Psoas muscle (tissue), 8 donors: ENCODE data around the gene COL17A1. TPM values are rescaled to one million over a fixed set of nuclear protein-coding genes. Genes with fewer than 3 reads are reported as not detected.

Experiments
- ATAC-seq, 4 donors: fragments of 200-7000 bp; cut with Tn5 transposase; one replicate each; pipeline ENCODE4 v1.9.1; 2020; ENCODE audit warnings: moderate library complexity in 3 of 4, mild to moderate bottlenecking in 2 of 4
- DNase-seq, 2 donors: peaks; one replicate each; pipeline ENCODE4 v3.0.0-alpha.2; 2020
- H3K27ac ChIP-seq: fragments of 200-600 bp; one replicate; pipeline ENCODE4 v1.8.0; 2022
- H3K27me3 ChIP-seq, 3 donors: fragments of 200-600 bp in 1 of 3; one replicate each; pipeline versions ENCODE4 v1.6.1 to v1.8.0; 2013 to 2022; ENCODE audit warnings: low read length in 2 of 3, mild to moderate bottlenecking in 2 of 3, moderate library complexity in 1 of 3; ENCODE audit not compliant: insufficient read depth in 3 of 3
- H3K36me3 ChIP-seq, 2 donors: fragments of 200-600 bp in 1 of 2; one replicate each; pipeline versions ENCODE4 v1.6.1 to v1.8.0; 2013 to 2022; ENCODE audit warnings: low read depth in 1 of 2, mild to moderate bottlenecking in 1 of 2, moderate library complexity in 1 of 2; ENCODE audit not compliant: insufficient read depth in 1 of 2
- H3K4me1 ChIP-seq: fragments of 200-600 bp; one replicate; pipeline ENCODE4 v1.8.0; 2022
- H3K4me3 ChIP-seq: fragments of 200-600 bp; one replicate; pipeline ENCODE4 v1.8.0; 2022; ENCODE audit warnings: mild to moderate bottlenecking
- H3K9me3 ChIP-seq: fragments of 200-600 bp; one replicate; pipeline ENCODE4 v1.8.0; 2022
- CTCF ChIP-seq: fragments of 200-600 bp; IDR thresholded peaks from one replicate; pipeline ENCODE4 v1.8.0; 2022; ENCODE audit warnings: antibody characterized with exemption
- WGBS, 3 donors: extraction: QIAGEN DNeasy Blood & Tissue Kit; methylation state at CpG; one replicate each; pipeline versions ENCODE4 v1.1.6 to v1.1.7; 2013; 5-methylcytosine and 5-hydroxymethylcytosine counted together
- intact Hi-C, 2 donors: fragments of 100-400 bp; cut with DNase I; formaldehyde crosslinking; loops; one replicate each; pipeline versions ENCODE4 v1.11.0 to v1.14.2; 2022
- polyA plus RNA-seq, 3 donors: library from polyadenylated mRNA; stranded (reverse); fragments of 200-250 nt; gene quantifications; one replicate each; pipeline ENCODE4 v1.2.3, GENCODE V29; 2013
- total RNA-seq, 4 donors: library from RNA; stranded (reverse); fragmentation: NEBNext Ultra II Directional in 2 of 4; extraction: Animal tissue kit (Norgen Biotek cat#: 25700) in 2 of 4; gene quantifications; one replicate each; pipeline versions ENCODE4 v1.2.1 to v1.2.4, GENCODE V29; 2021 to 2023
- donor health status: healthy with polysubstance abuse.
- donor health status: DM: no; HTN: no; CAD: no; lungs with moderate emphysema.
- donor health status: Bipolar disorder and iron deficiency.
- donor health status: healthy.
- donor health status: DM: yes; HTN: yes; CAD: no.
- donor health status: DM: no; HTN: no; CAD: no.
- donor health status: DM: no; HTN: no; CAD: no.
- donor health status: DM: yes; HTN: yes; CAD: no.

Gene COL17A1
- total and polyA plus RNA-seq, 7 donors = 0.01 to 0.18 (median 0.06) TPM; not detected in 3

- TF ChIP-seq CTCF = no peak
- ATAC-seq (no peak), DNase-seq (no peak)
- intact Hi-C loops = no loop called here
- no peaks in the 10 kb centered on the region for H3K27me3 ChIP-seq
- no peak overlapping the region for H3K4me3 ChIP-seq
- H3K9me3 ChIP-seq = no peaks in the 10 kb centered on the region
- H3K36me3 ChIP-seq = peaks cover under 1 to 66% of the 10 kb centered on the region in 2 donors
- 91 to 96% (median 92%) methylated on average over 2 of the region's 2 CpGs for WGBS, 3 donors
- H3K4me1 ChIP-seq = no peaks in the 10 kb centered on the region
- no peak overlapping the region for H3K27ac ChIP-seq
Measured at GRCh38 chr10:104014176-104014575, 71.5 kb downstream of the COL17A1 start.

- no peak for TF ChIP-seq CTCF
- peaks cover 0 to 66% of the 10 kb centered on the region in 2 donors for H3K36me3 ChIP-seq
- DNase-seq (no peak), ATAC-seq (no peak)
- intact Hi-C loops = no loop called here
- WGBS, 3 donors = 94 to 98% (median 97%) methylated on average over 4 of the region's 4 CpGs
- no peak overlapping the region for H3K27ac ChIP-seq
- no peaks in the 10 kb centered on the region for H3K27me3 ChIP-seq
- H3K4me3 ChIP-seq = no peak overlapping the region
- H3K4me1 ChIP-seq = no peaks in the 10 kb centered on the region
- H3K9me3 ChIP-seq = no peaks in the 10 kb centered on the region
Measured at GRCh38 chr10:104013489-104013888, 72.2 kb downstream of the COL17A1 start.

GRCh38 chr10:104011904-104012303, 73.8 kb downstream of the COL17A1 start:
- Histone ChIP-seq H3K9me3 (no peaks in the 10 kb centered on the region), H3K27me3 (no peaks in the 10 kb centered on the region), H3K36me3 (peaks cover 0 to 71% of the 10 kb centered on the region in 2 donors), H3K4me1 (no peaks in the 10 kb centered on the region), H3K4me3 (no peak overlapping the region), H3K27ac (no peak overlapping the region)
- ATAC-seq (no peak), DNase-seq (no peak)
- WGBS, 3 donors = 90 to 97% (median 94%) methylated on average over 2 of the region's 2 CpGs
- TF ChIP-seq CTCF = no peak
- intact Hi-C loops = no loop called here

- H3K27ac ChIP-seq = no peak overlapping the region
- 91 to 93% (median 93%) methylated on average over 8 of the region's 8 CpGs for WGBS, 3 donors
- ATAC-seq (no peak), DNase-seq (no peak)
- intact Hi-C loops = no loop called here
- peaks cover 6 to 98% of the 10 kb centered on the region in 2 donors for H3K36me3 ChIP-seq
- H3K4me1 ChIP-seq = no peaks in the 10 kb centered on the region
- H3K4me3 ChIP-seq = no peak overlapping the region
- H3K27me3 ChIP-seq = no peaks in the 10 kb centered on the region
- no peak for TF ChIP-seq CTCF
- H3K9me3 ChIP-seq = no peaks in the 10 kb centered on the region
Measured at GRCh38 chr10:104005172-104005863, 80.4 kb downstream of the COL17A1 start.

GRCh38 chr10:104002911-104003310, 82.8 kb downstream of the COL17A1 start:
- Histone ChIP-seq H3K27me3 (no peaks in the 10 kb centered on the region), H3K4me1 (no peaks in the 10 kb centered on the region), H3K4me3 (no peak overlapping the region), H3K9me3 (no peaks in the 10 kb centered on the region), H3K36me3 (peaks cover 6 to 98% of the 10 kb centered on the region in 2 donors), H3K27ac (no peak overlapping the region)
- TF ChIP-seq CTCF = no peak
- ATAC-seq = no peak
- no peak for DNase-seq
- intact Hi-C loops = no loop called here
- 96 to 100% (median 96%) methylated on average over 1 of the region's 1 CpG for WGBS, 3 donors
